OCI-LY3 (cell line): ENCODE data around the gene QSER1.

Experiments
- H2AFZ ChIP-seq: fragments of 200-600, 300-600 bp; shearing (Covaris generic); 2 replicates; pipeline ENCODE4 v1.6.0; 2014; ENCODE audit warnings: antibody characterized with exemption, low read depth, low read length
- H3K27ac ChIP-seq: fragments of 200-600, 300-600 bp; sonication (generic); 2 replicates; pipeline ENCODE4 v1.5.1; 2014; ENCODE audit warnings: mild to moderate bottlenecking, low read length, moderate library complexity, mixed read lengths
- H3K27me3 ChIP-seq: fragments of 200-600, 300-600 bp; sonication (generic); 2 replicates; pipeline ENCODE4 v1.6.1; 2014; ENCODE audit warnings: low read depth, low read length, mixed read lengths
- H3K36me3 ChIP-seq: fragments of 200-600, 300-600 bp; sonication (generic); replicated peaks from 2 replicates; pipeline ENCODE3; 2014; ENCODE audit warnings: low read depth, low read length, mixed read lengths
- H3K4me1 ChIP-seq: fragments of 300-600, 200-600 bp; sonication (generic); 2 replicates; pipeline ENCODE4 v1.6.1; 2014; ENCODE audit warnings: low read length, mixed read lengths
- H3K4me2 ChIP-seq: fragments of 200-600, 300-600 bp; sonication (generic); 2 replicates; pipeline ENCODE4 v1.6.1; 2014; ENCODE audit warnings: low read length, mixed read lengths
- H3K4me3 ChIP-seq: fragments of 300-600, 200-600 bp; sonication (generic); 2 replicates; pipeline ENCODE4 v1.5.1; 2014; ENCODE audit warnings: antibody characterized with exemption, mild to moderate bottlenecking, low read length, moderate library complexity
- H3K79me2 ChIP-seq: fragments of 300-600, 200-600 bp; shearing (Covaris generic); 2 replicates; pipeline ENCODE4 v1.6.1; 2014; ENCODE audit warnings: mild to moderate bottlenecking, low read length, mixed read lengths
- H3K9ac ChIP-seq: fragments of 300-600, 200-600 bp; shearing (Covaris generic); 2 replicates; pipeline ENCODE4 v1.6.0; 2014; ENCODE audit warnings: mild to moderate bottlenecking, low read length, moderate library complexity
- H3K9me3 ChIP-seq: fragments of 200-600, 300-600 bp; shearing (Covaris generic); 2 replicates; pipeline ENCODE4 v1.6.1; 2014; ENCODE audit warnings: low read length, mixed read lengths; ENCODE audit not compliant: insufficient read depth
- H4K20me1 ChIP-seq: fragments of 200-600, 300-600 bp; sonication (generic); 2 replicates; pipeline ENCODE4 v1.6.1; 2016; ENCODE audit warnings: low read length, mixed read lengths; ENCODE audit not compliant: insufficient read depth
- EZH2phosphoT487 ChIP-seq: fragments of 200-600 bp; shearing (Covaris generic); IDR thresholded peaks from 2 replicates; pipeline ENCODE4 v1.6.1; 2018; ENCODE audit warnings: antibody characterized with exemption, mixed run types, low read depth
- TF ChIP-seq, protein P1 (sequence below): fragments of 200-600, 300-600 bp; sonication (generic); IDR thresholded peaks from 2 replicates; pipeline ENCODE4 v1.5.1; 2014; ENCODE audit warnings: antibody characterized with exemption, low read length, low read depth

The QSER1 gene

GRCh38 chr11:33017965-33018364 is 125.4 kb downstream of the QSER1 start:
- Histone ChIP-seq H3K4me1 (no peaks in the 10 kb centered on the region), H3K9ac (no peak overlapping the region), H3K27me3 (peaks cover 20% of the 10 kb centered on the region), H3K4me2 (no peak overlapping the region), H3K36me3 (no peaks in the 10 kb centered on the region), H3K9me3 (no peaks in the 10 kb centered on the region), H2AFZ (no peak overlapping the region), H3K27ac (no peak overlapping the region), H3K79me2 (no peaks in the 10 kb centered on the region), H3K4me3 (no peak overlapping the region), H4K20me1 (no peaks in the 10 kb centered on the region)
- no peak for TF ChIP-seq EZH2phosphoT487
- TF ChIP-seq, protein P1, sequence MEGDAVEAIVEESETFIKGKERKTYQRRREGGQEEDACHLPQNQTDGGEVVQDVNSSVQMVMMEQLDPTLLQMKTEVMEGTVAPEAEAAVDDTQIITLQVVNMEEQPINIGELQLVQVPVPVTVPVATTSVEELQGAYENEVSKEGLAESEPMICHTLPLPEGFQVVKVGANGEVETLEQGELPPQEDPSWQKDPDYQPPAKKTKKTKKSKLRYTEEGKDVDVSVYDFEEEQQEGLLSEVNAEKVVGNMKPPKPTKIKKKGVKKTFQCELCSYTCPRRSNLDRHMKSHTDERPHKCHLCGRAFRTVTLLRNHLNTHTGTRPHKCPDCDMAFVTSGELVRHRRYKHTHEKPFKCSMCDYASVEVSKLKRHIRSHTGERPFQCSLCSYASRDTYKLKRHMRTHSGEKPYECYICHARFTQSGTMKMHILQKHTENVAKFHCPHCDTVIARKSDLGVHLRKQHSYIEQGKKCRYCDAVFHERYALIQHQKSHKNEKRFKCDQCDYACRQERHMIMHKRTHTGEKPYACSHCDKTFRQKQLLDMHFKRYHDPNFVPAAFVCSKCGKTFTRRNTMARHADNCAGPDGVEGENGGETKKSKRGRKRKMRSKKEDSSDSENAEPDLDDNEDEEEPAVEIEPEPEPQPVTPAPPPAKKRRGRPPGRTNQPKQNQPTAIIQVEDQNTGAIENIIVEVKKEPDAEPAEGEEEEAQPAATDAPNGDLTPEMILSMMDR = no peak

GRCh38 chr11:33018840-33019239 is 126.2 kb downstream of the QSER1 start:
- Histone ChIP-seq H3K79me2 (no peaks in the 10 kb centered on the region), H3K9me3 (no peaks in the 10 kb centered on the region), H3K4me3 (no peak overlapping the region), H3K4me2 (no peak overlapping the region), H4K20me1 (no peaks in the 10 kb centered on the region), H3K36me3 (no peaks in the 10 kb centered on the region), H2AFZ (no peak overlapping the region), H3K9ac (no peak overlapping the region), H3K4me1 (no peaks in the 10 kb centered on the region), H3K27ac (no peak overlapping the region), H3K27me3 (peaks cover 17% of the 10 kb centered on the region)
- TF ChIP-seq EZH2phosphoT487 = no peak
- TF ChIP-seq, protein P1 = no peak

DNA sequence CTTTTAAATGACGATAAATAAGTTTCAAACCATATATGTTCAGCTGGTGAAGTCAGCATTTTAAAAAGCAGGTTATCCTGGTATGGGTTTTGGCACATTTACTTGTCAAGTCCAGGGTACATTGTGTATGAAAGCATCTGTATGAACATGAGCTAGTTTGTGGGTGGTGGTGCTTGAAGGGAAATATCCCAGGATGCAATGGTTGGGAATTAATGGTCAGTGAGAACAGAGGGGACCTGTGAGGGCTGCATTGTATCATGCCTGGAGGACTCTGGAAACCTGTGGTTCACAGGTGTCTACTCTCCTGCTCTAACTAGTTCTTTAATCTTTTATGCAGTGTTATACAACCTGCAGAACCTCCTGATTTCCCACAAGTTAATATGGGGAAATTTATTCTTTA is 128.9 kb downstream of the QSER1 start:
- no peak for TF ChIP-seq EZH2phosphoT487
- TF ChIP-seq, protein P1 = no peak

DNA sequence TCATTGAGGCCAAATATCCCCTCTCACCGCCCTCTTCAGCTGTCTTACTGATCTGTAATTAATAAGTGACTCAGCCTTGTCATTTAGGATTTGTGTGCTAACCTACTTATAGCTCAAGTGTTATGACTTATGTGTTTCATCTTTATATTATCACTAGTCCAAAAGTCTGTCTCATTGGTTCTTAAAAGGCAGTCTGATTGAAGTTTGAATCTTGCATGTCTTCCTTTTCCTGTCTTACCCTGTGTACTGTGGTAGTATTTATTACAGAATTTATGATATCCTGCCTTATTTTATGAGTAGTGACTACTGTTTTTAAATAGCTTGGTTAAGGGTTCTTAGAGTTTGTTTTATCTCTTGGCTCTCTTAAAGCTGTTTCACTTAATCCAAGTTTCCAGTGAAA is 129.3 kb downstream of the QSER1 start:
- Histone ChIP-seq H3K27ac (no peak overlapping the region), H3K9me3 (no peaks in the 10 kb centered on the region), H3K4me2 (no peak overlapping the region), H2AFZ (no peak overlapping the region), H3K4me1 (no peaks in the 10 kb centered on the region), H4K20me1 (no peaks in the 10 kb centered on the region), H3K79me2 (no peaks in the 10 kb centered on the region), H3K36me3 (no peaks in the 10 kb centered on the region), H3K9ac (no peak overlapping the region), H3K27me3 (peaks cover 24% of the 10 kb centered on the region), H3K4me3 (no peak overlapping the region)
- TF ChIP-seq EZH2phosphoT487 = no peak
- TF ChIP-seq, protein P1 = no peak

More for the DNA sequence above, 128.9 kb downstream of the QSER1 start:
- Histone ChIP-seq H3K4me1 (no peaks in the 10 kb centered on the region), H2AFZ (no peak overlapping the region), H3K36me3 (no peaks in the 10 kb centered on the region), H3K27ac (no peak overlapping the region), H3K4me2 (no peak overlapping the region), H3K9ac (no peak overlapping the region), H4K20me1 (no peaks in the 10 kb centered on the region), H3K79me2 (no peaks in the 10 kb centered on the region), H3K4me3 (no peak overlapping the region), H3K27me3 (peaks cover 21% of the 10 kb centered on the region), H3K9me3 (no peaks in the 10 kb centered on the region)
